AG04450 (cell line): ENCODE data around the gene KCTD17. TPM values are rescaled to one million over a fixed set of nuclear protein-coding genes. Genes with fewer than 3 reads are reported as not detected.

ENCODE experiments used
- CTCF ChIA-PET: fragments of 300-600, 350-600 bp; formaldehyde crosslinking; extraction: SDS; loops from one replicate; lab custom pipeline; 2022; ENCODE audit warnings: antibody characterized with exemption, inconsistent platforms; lab: Charles Lee
- POLR2A ChIA-PET: fragments of 350-600 bp; formaldehyde crosslinking; extraction: SDS; loops from one replicate; lab custom pipeline; 2021; ENCODE audit warnings: antibody characterized with exemption, inconsistent platforms; lab: Yijun Ruan, JAX
- DNase-seq: peaks from one replicate; pipeline ENCODE4 v3.0.0-alpha.2; 2011; ENCODE audit warnings: low read depth, low spot score
- H3K27ac ChIP-seq: one replicate; pipeline ENCODE4 v1.5.1; 2012; ENCODE audit warnings: low read depth, low read length, control low read depth
- H3K27me3 ChIP-seq: one replicate; pipeline ENCODE4 v1.6.0; 2012; ENCODE audit warnings: low read length; ENCODE audit not compliant: control insufficient read depth, insufficient read depth
- H3K4me3 ChIP-seq: 2 replicates; pipeline ENCODE4 v1.5.1; 2011; ENCODE audit warnings: mild to moderate bottlenecking, low read depth, low read length, control low read depth
- H3K9me3 ChIP-seq: 2 replicates; pipeline ENCODE4 v1.5.1; 2012; ENCODE audit warnings: low read length; ENCODE audit not compliant: control insufficient read depth, insufficient read depth
- CTCF ChIP-seq: IDR thresholded peaks from 2 replicates; pipeline ENCODE4 v1.5.1; 2011; ENCODE audit warnings: low read depth, low read length, control low read depth, inconsistent platforms
- polyA plus RNA-seq: library from polyadenylated mRNA; depleted of rRNA; stranded (reverse); fragments of >200 nt; gene quantifications from 2 replicates; pipeline ENCODE4 v1.2.3, GENCODE V29; 2011

The KCTD17 gene
- polyA plus RNA-seq, 1 experiment = 20.7 TPM

DNA sequence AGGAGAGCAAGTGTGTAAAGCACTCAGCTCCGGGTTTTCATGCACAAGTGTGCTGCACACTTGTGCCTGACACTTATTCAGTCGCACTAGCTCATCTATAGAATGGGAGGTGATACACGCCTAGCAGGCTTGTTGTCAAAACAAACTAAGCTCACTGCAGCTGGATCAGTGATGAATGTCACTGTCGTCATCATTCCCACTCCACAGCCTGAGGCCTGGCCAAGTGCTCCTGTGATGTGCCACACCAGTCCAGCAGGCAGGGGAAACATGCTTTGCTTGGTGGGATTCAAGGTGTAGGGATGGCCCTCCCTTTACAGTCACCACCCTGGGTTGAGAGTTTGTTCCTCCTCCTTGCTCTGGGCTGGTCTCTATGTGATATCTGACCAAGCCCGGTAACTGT, 25.2 kb upstream of the KCTD17 start:
- no peak overlapping the region for H3K4me3 ChIP-seq
- ChIA-PET CTCF (interaction anchor here (0.9 kb wide), 1 partner anchor 18 kb away, joined by 3 read pairs; no protein-coding TSS in a partner anchor), POLR2A (no interaction called here)
- no peaks in the 10 kb centered on the region; the same call in 1 of the 2 replicates for H3K9me3 ChIP-seq
- H3K27me3 ChIP-seq = no peaks in the 10 kb centered on the region
- no peak for TF ChIP-seq CTCF
- DNase-seq = no peak
- H3K27ac ChIP-seq = no peak overlapping the region

DNA sequence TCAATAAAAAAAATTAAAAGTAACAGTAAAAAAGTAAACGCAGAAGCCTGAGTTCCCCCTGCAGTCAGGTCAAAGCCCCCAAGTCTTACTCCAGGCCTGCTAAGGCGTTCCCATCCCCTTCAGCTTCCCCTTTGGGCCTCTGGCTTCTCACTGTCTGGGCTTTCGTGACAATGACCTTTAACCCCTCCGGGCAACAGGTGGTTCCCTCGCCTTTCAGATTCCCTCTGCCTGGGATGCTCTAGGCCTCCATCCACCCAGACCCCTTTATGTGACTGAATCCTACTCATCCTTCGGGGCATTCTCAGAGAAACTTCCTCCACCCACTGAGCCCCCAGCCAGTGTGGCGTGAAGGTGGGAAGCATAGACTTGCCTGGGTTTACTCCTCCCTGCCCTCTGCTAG, 24.0 kb upstream of the KCTD17 start:
- H3K27ac ChIP-seq = no peak overlapping the region
- POLR2A ChIA-PET = no interaction called here
- no peaks in the 10 kb centered on the region; the same call in 1 of the 2 replicates for H3K9me3 ChIP-seq
- DNase-seq = no peak
- CTCF ChIA-PET = no interaction called here
- no peak for TF ChIP-seq CTCF
- no peak overlapping the region for H3K4me3 ChIP-seq
- H3K27me3 ChIP-seq = no peaks in the 10 kb centered on the region

GRCh38 chr22:37028692-37029674, 22.6 kb upstream of the KCTD17 start:
- Histone ChIP-seq H3K27me3 (no peaks in the 10 kb centered on the region), H3K4me3 (no peak overlapping the region), H3K27ac (no peak overlapping the region), H3K9me3 (no peaks in the 10 kb centered on the region; the same call in 1 of the 2 replicates)
- POLR2A ChIA-PET = interaction anchor here (1.4 kb wide), 1 partner anchor 10 kb away, joined by 4 read pairs; the partner anchor contains the start of genes MPST and TST
- DNase-seq = no peak
- TF ChIP-seq CTCF = no peak
- CTCF ChIA-PET = interaction anchor here (0.7 to 4.2 kb wide), 3 partner anchors 8 to 173 kb away, joined by 3 to 36 read pairs (median 4); partner anchors contain the start of genes MPST and TST

DNA sequence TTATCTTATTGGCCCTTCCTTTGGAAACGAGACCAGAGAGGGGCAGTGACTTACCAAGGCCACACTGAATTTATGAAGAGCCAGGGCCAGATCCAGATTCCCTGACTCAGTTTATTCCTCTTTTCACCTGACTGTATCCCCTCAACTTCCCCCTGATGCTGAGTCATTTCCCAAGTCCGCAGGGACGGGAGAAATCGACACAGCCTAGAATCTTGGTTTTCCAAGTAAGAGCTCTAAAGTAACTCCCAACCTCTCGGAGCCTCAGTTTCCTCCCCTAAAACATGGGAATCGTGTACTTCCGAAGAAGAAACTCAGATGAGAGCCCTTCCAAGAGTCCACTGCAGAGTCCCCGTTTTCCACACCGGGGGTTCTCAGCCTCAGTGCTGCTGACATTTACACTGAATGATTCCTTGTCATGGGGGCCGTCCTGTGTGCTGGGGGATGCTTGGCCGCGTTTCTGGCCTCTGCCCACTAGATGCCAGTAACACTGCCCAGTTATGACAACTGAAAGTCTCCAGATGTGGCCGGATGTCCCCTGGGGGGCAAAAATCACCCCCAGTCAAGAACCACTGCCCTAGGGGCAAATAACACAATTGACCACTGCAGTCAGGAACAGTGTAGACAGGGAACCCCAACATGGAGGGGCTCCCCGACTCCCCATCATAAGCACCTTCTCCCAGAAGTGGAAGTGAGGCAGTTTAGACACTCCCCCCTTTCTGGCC, 20.8 kb upstream of the KCTD17 start:
- ChIA-PET CTCF (interaction anchor here (4.2 kb wide), 1 partner anchor 10 kb away, joined by 36 read pairs; the partner anchor contains the start of genes MPST and TST), POLR2A (interaction anchor here (1.4 kb wide), 1 partner anchor 11 kb away, joined by 4 read pairs; the partner anchor contains the start of genes MPST and TST)
- Histone ChIP-seq H3K9me3 (no peaks in the 10 kb centered on the region), H3K27ac (no peak overlapping the region), H3K27me3 (no peaks in the 10 kb centered on the region), H3K4me3 (no peak overlapping the region)
- TF ChIP-seq CTCF = no peak
- no peak for DNase-seq
